ENCODE data around the gene TMEM51. TPM values are rescaled to one million over a fixed set of nuclear protein-coding genes. Genes with fewer than 3 reads are reported as not detected.

Gene TMEM51
- total RNA-seq, 4 donors from 2014 or later: 17.7 to 32.9 (median 22.9) TPM

DNA sequence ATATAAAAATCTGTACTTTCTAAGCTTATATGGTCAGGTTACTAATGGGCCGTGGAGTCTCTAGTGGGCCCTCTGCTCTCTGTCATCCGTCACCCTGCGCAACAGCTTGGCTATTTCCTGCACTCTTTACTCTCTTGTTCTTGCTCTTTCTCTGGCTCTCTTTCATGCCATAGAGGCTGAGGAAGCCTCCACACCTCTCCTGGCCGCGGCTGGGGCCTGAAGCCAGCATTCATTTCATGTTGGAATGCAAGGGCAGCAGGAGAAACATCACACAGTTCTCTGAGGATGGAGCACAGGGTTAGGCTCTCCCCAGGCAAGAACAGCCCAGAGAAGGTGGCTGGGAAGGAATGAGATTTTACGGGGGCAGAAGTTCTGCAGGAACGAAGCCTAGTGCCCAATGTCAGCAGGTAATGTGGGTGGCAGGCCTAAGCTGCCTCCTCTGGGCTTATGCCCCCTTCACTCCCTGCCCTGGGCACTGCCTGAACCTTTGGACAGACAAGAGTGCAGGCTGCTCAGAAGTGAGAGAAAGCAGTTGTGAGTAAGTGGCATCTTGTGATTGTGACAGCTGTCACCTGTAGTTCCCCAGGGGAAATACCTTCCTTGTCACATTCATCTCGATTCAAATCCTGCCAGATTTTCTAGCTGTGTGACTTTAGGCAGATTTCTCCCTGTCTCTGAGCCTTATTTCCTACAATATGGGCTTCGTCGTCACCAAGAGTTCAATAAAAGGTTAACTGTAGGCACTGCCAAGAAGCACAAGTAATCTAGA, 89.9 kb downstream of the TMEM51 start:
- no peak overlapping the region for H3K4me3 ChIP-seq
- in situ Hi-C loops (cut with MboI; ENCODE audit: low pct_ligation_motif_present in 1 of 4, low pct_unique_long_range_greater_than_20kb in 1 of 4, low sequenced_read_pairs in 3 of 4) (no loop called here), intact Hi-C loops (cut with DNase I; ENCODE audit: low total_unique reads) (no loop called here)
- H3K4me1 ChIP-seq: peaks cover 6 to 42% (median 9%) of the 10 kb centered on the region in 4 donors
- no peaks in the 10 kb centered on the region for H3K9me3 ChIP-seq
- peak overlapping the region; percentile 8 to 67 (median 59) for H3K27ac ChIP-seq
- no peaks in the 10 kb centered on the region for H3K36me3 ChIP-seq
- H3K27me3 ChIP-seq: no peaks in the 10 kb centered on the region
- TF ChIP-seq, protein P1, sequence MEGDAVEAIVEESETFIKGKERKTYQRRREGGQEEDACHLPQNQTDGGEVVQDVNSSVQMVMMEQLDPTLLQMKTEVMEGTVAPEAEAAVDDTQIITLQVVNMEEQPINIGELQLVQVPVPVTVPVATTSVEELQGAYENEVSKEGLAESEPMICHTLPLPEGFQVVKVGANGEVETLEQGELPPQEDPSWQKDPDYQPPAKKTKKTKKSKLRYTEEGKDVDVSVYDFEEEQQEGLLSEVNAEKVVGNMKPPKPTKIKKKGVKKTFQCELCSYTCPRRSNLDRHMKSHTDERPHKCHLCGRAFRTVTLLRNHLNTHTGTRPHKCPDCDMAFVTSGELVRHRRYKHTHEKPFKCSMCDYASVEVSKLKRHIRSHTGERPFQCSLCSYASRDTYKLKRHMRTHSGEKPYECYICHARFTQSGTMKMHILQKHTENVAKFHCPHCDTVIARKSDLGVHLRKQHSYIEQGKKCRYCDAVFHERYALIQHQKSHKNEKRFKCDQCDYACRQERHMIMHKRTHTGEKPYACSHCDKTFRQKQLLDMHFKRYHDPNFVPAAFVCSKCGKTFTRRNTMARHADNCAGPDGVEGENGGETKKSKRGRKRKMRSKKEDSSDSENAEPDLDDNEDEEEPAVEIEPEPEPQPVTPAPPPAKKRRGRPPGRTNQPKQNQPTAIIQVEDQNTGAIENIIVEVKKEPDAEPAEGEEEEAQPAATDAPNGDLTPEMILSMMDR (IDR thresholded peaks at IDR 0.05): no peak
- peak in 1 of 3 donors; percentile 33 for TF ChIP-seq POLR2AphosphoS5 (IDR thresholded peaks at IDR 0.05)
- no peak for DNase-seq
- 65 to 71% methylated on average over 8 to 10 of the region's 10 CpGs for WGBS, 2 donors (ENCODE audit: low coverage in 1 of 2)

DNA sequence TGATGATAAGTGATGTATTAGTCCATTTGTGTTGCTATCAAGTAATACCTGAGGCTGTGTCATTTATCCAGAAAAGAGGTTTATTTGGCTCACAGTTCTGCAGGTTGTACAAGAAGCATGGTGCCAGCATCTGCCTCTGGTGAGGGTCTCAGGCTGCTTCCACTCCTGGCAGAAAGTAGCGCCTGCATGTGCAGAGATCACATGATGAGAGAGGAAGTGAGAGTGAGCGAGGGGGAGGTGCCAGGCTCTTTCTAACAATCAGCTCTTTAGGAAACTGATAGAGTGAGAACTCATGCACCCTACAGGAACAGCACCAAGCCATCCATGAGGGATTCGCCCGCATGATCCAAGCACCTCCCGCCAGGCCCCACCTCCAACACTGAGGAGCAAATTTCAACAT, 91.3 kb downstream of the TMEM51 start:
- DNase-seq: no peak
- Histone ChIP-seq H3K27ac (peak overlapping the region; percentile 51 to 68 (median 63)), H3K4me1 (peaks cover 6 to 49% (median 9%) of the 10 kb centered on the region in 4 donors), H3K9me3 (no peaks in the 10 kb centered on the region), H3K4me3 (no peak overlapping the region), H3K27me3 (no peaks in the 10 kb centered on the region), H3K36me3 (no peaks in the 10 kb centered on the region)
- in situ Hi-C loops (cut with MboI; ENCODE audit: low pct_ligation_motif_present in 1 of 4, low pct_unique_long_range_greater_than_20kb in 1 of 4, low sequenced_read_pairs in 3 of 4) (no loop called here), intact Hi-C loops (cut with DNase I; ENCODE audit: low total_unique reads) (no loop called here)
- no peak for TF ChIP-seq POLR2AphosphoS5 (IDR thresholded peaks at IDR 0.05)
- TF ChIP-seq POLR2A (IDR thresholded peaks at IDR 0.05): no peak
- TF ChIP-seq, protein P1 (IDR thresholded peaks at IDR 0.05): no peak
- no peak for TF ChIP-seq EP300 (IDR thresholded peaks at IDR 0.05; ENCODE audit: low read depth)
- WGBS, 2 donors (ENCODE audit: low coverage in 1 of 2): 67 to 91% methylated on average over 3 to 5 of the region's 5 CpGs

DNA sequence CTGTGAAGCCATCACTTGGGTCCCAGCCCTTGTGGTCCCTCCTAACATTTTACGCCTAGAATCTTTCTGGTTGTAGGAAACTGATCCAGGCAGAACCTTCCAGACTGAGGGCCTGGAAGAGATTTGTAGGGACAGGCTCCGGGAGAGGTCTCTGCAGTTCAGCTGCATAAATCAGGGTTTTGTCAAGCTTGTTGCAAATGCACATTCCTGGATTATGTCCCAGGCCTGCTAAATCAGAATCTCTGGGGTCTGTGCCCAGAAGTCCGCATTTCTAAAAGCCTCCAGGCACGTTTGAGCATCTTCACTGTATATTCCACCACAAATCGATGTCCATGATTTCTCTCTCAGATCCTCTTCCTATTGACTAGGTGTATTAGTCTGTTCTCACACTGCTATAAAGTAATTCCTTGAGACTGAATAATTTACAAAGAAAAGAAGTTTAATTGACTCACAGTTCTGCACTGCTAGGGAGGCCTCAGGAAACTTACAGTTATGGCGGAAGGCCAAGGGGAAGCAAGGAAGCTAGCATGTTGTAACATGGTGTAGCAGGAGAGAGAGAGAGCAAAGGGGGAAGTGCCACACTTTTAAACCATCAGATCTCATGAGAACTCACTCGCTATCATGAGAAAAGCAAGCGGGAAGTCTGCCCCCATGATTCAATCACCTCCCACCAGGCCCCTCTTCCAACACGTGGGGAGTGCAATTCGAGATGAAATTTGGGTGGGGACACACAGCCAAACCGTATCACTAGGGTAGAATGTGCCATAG, 92.2 kb downstream of the TMEM51 start:
- H3K4me1 ChIP-seq: peaks cover 6 to 49% (median 9%) of the 10 kb centered on the region in 4 donors
- intact Hi-C loops (cut with DNase I; ENCODE audit: low total_unique reads): no loop called here
- H3K27me3 ChIP-seq: no peaks in the 10 kb centered on the region
- TF ChIP-seq EP300 (IDR thresholded peaks at IDR 0.05; ENCODE audit: low read depth): no peak
- TF ChIP-seq POLR2AphosphoS5 (IDR thresholded peaks at IDR 0.05): peak in 1 of 3 donors; percentile 21
- H3K4me3 ChIP-seq: no peak overlapping the region
- WGBS, 2 donors (ENCODE audit: low coverage in 1 of 2): 58 to 90% methylated on average over 2 to 11 of the region's 11 CpGs
- in situ Hi-C loops (cut with MboI; ENCODE audit: low pct_ligation_motif_present in 1 of 4, low pct_unique_long_range_greater_than_20kb in 1 of 4, low sequenced_read_pairs in 3 of 4): no loop called here
- no peak for DNase-seq
- H3K9me3 ChIP-seq: no peaks in the 10 kb centered on the region
- H3K36me3 ChIP-seq: no peaks in the 10 kb centered on the region
- H3K27ac ChIP-seq: peak overlapping the region; percentile 51 to 68 (median 60)

DNA sequence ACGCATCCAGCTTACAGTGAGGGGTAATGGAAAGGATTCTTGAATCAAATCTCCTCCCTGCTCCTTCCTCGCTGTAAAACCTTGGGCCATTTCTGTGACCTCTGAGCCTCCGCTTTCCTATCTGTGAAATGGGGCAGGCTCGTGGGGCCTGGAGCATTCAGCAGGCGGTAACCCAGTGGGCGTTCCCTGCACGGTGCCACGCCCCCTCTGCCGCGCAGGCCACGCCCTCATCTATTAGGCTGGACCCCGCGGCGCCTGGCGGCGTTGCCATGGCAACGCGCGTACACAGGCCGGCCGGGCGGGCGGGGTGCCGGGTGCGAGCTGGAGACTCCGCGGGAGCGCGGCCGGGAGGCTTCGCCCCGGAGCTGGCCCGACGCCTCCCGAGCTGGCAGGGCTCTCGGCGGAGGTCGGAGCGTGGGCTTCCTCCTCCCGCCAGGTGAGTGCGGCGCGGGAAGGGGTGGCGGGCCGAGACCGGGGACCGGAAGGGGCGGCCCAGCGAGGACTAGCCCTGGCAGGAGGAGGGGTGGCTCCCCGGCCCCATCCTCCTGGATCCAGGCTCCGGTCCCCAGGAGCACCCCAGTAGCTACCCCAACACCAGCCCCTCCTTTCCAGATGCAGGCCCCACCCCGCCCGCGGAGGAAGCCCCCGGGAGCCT, 93.5 kb downstream of the TMEM51 start, which contains the start of gene FHAD1:
FHAD1 (plus strand) TSS at position 264 of the 655 bp plus-strand sequence. CDS start 4,562 bp downstream, outside the sequence.
- in situ Hi-C loops (cut with MboI; ENCODE audit: low pct_ligation_motif_present in 1 of 4, low pct_unique_long_range_greater_than_20kb in 1 of 4, low sequenced_read_pairs in 3 of 4) (no loop called here), intact Hi-C loops (cut with DNase I; ENCODE audit: low total_unique reads) (no loop called here)
- Histone ChIP-seq H3K9me3 (no peaks in the 10 kb centered on the region), H3K27me3 (no peaks in the 10 kb centered on the region), H3K36me3 (no peaks in the 10 kb centered on the region), H3K4me3 (peak within 1 kb of the TSS; percentile 33 to 59 (median 43)), H3K4me1 (peaks cover 6 to 46% (median 9%) of the 10 kb centered on the region in 4 donors), H3K27ac (peak within 1 kb of the TSS; percentile 51 to 68 (median 60))
- WGBS, 2 donors (ENCODE audit: low coverage in 1 of 2): 14% methylated on average over 24 of the region's 55 CpGs; no CpG with 5 or more reads in 1 of the 2 donors
- TF ChIP-seq EP300 (IDR thresholded peaks at IDR 0.05; ENCODE audit: low read depth) (no peak), POLR2A (IDR thresholded peaks at IDR 0.05) (no peak), POLR2AphosphoS5 (IDR thresholded peaks at IDR 0.05) (no peak)
- TF ChIP-seq, protein P1 (IDR thresholded peaks at IDR 0.05): no peak
- peak; percentile 70 for DNase-seq

Data from transverse colon (tissue), 4 donors.